Stimulated activated CD8-positive, alpha-beta memory T cell treated with anti-CD3 and anti-CD28 coated beads, Interleukin-7, amount 100 ng/mL, for 24 hours (primary cell): ENCODE data around the gene PRSS48.
"Not testable (repeated sequence)": the region's sequence is repeated elsewhere in the genome, so short reads cannot be mapped to it uniquely, and the experiment has no call there.

Experiments used
- DNase-seq: peaks from one replicate; pipeline ENCODE4 v3.0.0-alpha.2; 2020; ENCODE audit warnings: low read depth

The PRSS48 gene

DNA sequence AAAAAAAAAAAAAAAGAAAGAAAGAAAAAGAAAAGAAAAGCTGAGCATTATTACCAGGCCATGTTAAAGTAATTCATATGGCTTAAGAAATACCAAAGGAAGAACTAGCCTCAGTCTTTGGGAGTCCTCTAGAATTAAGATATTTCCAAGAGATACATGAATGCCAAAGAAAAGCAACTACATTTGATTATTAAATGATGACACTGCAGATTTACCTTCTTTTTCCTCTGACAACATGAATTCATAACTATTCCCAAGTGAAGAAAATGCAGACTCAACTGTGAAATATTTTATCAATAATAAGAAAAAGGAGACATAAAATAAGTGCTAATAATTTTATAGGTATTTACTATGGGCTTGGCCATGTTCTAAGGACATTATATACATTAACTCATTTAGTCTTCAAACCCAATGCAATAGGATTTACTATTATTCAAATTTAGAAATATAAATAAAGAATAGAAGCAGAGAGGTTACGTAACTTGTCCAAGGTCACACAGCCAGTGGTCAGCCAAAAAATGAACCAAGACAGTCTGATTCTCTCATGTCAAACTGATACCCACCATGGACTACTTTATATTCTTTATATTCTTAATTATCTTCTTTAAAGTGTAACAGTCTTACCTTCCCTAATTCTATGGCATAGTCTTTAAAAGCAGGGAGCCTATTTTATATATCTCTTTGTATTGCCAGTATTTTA lies 41.5 kb downstream of the PRSS48 start:
- no peak for DNase-seq

DNA sequence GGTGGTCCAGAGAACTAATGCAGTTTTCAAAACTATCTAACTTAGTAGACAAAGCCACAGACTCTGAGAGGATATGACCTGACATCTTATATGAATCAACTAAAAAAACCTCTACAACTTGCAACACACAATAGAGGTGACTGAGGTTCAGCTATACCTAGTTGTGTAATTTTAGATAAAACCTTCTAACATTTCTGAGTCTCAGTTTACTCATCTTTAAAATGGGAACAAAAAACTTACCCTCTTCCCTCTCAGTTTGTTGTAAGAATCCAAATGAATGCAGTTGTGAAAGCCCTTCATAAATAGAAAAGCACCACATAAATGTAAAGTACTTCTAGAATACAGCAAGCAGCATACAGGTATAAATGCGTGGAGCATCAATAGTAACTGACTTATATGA lies 42.5 kb downstream of the PRSS48 start:
- DNase-seq: no peak

DNA sequence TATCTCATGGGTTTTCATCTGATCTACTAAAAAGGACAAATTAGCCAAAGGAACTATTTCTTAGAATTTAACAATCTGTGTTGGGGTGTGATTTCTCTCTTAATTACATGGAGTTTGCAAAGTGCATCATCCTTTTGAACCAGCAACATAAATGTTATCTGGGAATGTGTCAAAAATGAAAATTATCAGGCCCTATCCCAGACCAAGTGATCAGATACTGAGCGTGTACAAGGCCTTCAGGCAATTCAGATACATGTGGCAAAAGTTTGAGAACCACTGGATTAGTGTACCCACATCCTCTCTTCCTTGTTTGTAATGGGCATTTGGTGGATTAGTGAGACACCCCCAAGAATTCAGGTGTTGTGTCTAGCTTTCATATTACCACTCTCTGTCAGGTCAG lies 44.6 kb downstream of the PRSS48 start:
- no peak for DNase-seq

DNA sequence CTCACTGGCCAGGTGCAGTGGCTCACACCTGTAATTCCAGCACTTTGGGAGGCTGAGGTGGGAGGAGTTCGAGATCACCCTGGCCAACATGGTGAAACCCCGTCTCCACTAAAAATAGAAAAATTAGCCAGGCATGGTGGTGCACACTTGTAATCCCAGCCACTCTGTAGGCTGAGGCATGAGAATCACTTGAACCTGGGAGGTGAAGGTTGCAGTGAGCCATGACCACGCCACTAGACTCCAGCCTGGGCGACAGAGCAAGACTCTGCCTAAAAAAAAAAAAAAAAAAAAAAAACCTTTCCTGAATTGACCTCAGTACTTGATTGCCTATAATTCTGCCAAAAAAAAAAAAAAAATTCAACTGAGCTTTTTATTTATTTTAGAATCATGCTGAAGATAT lies 45.2 kb downstream of the PRSS48 start:
- DNase-seq: not testable (repeated sequence)

DNA sequence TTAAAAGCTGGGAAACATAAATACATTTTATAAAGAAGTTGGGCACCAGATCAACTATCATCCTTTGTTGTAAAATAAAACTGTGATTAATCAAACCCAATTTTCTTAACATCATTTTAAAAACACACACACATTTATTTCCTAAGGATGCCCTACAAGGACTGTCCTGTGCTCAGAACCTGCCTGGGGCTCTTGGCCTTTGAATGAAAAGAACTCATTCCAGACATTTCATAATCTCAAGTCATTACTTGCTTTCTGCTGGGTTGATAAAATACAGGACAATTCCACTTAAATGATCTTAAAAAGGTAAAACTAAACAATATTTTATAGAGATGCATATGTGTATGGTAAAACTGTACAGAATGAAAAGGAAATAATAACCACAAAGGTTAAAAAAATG lies 45.6 kb downstream of the PRSS48 start:
- DNase-seq: no peak

DNA sequence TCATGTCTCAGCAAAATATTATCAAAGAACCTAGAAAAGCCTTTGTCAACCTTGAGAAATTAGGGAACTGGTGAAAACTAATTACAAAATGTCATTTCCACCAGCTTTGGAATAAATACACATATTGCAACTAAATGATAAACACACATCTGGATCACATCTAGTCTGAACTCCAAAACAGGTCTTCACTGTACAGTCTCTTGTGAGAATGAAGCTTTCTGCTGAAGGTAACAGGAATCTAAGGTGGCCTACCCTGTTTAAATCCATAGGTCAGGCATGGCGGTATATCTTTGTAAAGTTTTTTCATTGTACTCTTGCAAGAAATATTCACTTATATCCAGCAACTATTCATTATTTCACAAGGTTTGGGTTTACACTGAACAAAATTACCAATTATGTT lies 46.7 kb downstream of the PRSS48 start:
- no peak for DNase-seq

DNA sequence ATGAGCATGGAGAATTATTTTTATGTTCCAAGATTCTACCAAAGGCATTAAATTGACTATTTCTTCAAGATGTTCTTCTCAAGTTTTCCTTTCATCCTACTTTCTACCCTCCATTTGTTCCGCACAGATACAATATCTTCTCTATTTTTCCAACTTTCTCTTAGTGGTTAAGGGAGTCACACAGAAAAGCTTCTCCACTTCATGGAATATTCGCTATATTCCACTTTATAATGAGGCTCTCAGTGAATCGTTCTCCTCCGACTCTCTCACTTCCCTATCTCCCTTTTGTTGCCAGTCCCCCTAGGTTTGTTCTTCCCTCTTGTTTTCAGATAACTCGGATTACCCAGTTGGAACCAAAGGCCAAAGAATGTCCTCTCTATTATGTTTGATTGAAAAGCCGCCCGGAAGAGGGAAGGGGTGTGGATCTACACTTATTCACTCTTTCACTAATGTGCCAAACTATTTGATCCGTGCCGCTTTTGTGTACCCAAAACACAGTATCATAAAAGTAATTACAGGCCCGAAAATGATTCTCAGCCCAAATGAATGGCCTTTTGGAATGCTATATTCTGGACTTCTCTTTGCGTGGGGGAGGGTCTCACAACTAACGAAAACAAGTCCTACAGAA lies 47.3 kb downstream of the PRSS48 start:
- DNase-seq: no peak

DNA sequence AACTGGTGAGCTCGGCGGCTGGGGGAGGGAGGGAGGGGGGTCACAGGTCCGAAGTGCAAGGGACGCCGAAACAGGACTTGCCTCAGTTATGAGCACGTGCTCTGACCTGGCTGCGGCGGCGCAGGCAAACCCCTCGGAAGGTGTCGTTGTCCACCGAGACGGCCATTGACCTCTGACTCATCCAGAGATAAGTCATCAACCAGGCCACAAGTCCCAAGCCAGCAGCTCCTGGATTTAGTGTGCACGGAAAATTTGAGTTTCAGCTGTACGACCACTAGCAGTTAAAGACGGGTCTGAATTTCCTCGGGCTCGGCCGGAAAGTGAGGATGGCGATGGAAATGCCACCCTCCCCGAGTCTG lies 47.8 kb downstream of the PRSS48 start:
- DNase-seq: no peak

DNA sequence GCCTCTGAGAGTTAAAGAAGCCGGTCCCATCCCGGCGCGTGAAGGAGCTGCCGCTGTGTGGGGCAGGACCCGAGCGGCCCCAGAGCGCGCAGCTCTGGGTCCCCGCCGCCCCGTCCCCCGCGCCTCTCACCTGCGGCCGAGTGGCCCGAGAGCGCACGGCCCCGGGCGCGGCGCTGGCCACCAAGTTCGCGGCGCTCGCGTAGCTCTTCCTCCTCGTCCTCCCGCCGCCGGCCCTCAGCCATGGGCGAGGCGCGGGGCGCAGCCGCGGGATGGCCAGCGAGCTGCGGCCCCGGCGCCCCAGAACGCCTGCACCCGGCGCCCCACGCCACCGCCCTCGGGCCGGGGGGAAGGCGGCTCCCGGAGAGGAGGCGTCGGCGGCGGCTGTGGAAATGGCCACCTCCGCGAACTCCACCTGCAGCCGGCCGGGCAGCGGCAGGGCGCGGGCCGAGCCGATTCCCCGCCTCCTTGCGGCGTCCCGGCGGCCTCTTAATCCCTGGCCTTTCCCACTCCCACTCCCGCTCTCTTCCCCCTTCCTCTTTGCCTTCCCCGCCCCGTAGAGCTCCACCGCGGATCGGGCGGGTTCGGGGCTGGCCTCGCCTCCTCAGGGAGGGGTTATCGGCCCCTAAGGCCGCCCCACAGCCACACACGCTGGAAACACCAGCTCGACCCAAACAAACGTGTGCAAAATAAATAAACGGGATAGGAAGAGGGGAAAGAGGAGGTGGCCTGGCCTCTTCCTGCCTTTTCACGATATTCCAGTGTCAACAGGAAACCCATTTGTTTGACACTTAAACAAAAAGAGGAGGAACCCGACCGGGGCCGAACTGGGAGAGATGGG lies 48.4 kb downstream of the PRSS48 start, which contains the start of gene SH3D19:
TSS of gene SH3D19 (minus strand) at position 495 of the 838 bp plus-strand sequence. CDS start at position 242, 253 bp downstream.
- no peak for DNase-seq

DNA sequence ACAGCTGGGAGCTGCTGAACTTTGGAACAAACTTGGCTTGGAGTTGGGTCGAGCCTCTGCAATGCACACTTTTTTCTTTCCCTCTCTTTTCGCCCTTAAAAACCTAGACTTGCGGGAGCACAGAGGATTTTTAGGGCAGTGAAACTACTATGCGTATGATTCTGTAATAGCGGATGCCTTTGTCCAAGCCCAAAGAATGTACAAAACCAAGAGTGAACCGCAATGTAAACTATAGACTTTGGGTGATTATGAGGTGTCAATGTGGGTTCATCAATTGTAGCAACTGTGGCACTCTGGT lies 48.9 kb downstream of the PRSS48 start:
- no peak for DNase-seq

DNA sequence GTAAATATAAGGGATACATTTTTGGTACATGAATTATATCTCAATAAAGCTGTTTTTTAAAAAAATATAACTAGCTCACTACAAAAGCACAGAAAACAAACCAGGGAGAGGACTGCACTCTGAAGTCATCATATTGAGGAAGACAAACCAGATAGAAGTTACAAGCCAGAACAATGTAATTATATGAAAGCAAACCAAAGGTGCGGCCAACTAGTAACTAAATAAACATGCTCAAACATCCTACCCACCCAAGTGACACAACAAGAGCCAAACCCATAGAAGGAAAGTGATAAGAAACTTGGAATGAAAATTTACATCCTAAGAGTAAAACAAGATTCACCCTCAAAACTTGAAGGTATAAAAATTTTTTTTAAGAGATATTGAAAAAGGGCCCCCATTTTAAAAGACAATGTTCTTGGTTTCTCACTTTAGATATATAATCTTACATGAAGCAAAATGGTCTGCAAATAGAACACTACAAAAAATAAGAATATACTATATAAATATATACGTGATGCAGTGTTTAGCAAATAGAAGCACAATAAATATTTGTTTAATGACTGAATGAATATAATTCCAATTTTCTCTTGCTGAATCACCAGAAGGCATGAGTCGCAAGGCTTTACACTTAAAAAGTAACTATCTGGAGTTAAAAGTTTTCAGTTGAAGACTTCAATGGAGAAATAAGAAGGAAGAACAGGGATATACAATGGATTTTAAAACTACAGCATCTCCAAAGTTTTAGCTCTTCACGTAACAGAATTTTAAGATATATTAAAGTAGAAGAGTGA lies 52.5 kb downstream of the PRSS48 start:
- DNase-seq: no peak

DNA sequence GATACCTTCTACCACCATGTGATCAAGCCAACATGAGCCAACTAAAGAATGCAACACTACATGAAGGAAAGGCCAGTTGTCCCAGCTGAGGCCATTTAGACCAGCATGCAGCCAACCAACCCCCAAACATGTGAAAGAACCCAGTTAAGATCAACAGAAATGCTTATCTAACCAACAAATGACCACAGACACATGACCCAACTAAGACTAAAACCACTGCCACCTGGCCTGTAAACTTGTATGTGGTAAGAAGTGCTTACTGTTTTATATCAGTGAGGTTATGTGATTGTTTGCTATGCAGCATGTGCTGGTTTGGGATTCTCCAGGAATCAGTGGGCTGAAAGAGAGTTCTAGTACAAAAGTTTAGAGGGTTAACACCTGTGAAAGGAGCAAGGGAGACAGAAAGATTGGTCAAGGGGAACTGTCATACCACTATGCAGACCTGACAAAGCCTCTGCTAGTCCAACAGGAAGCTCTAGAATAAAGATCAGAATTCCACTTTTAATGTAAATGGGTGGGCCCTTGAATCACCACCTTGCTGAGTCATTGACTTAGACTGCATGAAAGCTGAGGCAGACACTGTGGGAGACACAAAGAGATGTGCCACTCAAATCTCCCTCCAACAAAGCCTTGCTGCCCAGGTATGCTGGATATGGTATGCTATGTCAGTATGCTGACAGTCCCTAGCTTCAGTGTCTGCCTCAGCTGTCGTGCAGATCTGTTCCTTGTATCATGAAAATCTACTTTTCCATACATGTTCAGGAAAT lies 54.5 kb downstream of the PRSS48 start:
- no peak for DNase-seq

DNA sequence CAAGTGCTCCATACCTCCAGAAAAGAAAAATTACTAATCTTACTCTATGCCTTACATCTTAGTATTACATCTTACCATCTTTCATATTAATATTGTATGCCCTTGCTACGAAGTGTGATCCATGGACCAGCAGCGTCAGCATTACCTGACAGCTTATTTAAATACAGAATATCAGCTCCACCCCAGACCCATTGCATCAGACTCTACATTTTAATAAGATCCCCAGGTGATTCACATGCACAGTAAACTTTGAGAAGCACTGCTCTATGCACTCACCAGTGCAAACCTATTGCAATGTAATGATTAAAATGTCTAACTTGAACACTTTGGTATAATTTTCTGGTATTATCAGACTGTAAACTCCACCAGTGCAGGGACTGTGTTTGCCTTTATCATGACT lies 62.5 kb downstream of the PRSS48 start:
- DNase-seq: no peak

DNA sequence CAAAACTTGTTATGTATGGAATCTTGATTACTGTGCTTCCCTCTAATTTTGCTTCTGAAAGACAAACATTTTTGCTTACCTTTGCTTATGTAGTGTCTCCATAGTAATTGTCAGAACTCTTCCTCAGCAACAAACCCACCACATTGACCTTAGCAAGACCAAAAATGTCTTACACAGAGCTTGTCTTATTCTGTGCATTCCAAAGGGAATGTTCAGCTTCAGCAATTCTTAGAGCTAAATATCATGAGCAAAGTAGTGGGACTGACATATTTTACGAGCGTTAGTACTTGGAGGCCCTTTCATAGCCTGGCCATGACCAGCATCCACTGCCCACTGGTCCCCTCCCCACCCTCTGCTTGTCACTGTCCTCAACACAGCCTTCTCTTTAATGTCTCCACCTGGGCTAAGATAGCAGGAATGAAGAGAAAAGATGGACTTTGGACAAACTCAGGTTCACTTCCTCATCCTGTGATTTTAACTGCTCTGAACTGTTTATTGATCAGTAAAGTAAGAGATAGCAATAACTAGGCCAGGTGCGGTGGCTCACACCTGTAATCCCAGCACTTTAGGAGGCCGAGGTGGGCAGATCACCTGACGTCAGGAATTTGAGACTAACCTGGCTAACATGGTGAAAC lies 63.9 kb downstream of the PRSS48 start:
- no peak for DNase-seq
